GM19193 (cell line): Measurements from ENCODE around the gene TMED1.
A peak's percentile ranks its signal among the peaks of the same experiment; 100 is the strongest.

Experiments used
- POLR2A ChIP-seq: IDR thresholded peaks from 4 replicates; pipeline ENCODE4 v1.6.1; 2011; ENCODE audit not compliant: insufficient read depth, insufficient read length; ENCODE audit errors: extremely low read depth

Gene TMED1, protein sequence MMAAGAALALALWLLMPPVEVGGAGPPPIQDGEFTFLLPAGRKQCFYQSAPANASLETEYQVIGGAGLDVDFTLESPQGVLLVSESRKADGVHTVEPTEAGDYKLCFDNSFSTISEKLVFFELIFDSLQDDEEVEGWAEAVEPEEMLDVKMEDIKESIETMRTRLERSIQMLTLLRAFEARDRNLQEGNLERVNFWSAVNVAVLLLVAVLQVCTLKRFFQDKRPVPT

DNA sequence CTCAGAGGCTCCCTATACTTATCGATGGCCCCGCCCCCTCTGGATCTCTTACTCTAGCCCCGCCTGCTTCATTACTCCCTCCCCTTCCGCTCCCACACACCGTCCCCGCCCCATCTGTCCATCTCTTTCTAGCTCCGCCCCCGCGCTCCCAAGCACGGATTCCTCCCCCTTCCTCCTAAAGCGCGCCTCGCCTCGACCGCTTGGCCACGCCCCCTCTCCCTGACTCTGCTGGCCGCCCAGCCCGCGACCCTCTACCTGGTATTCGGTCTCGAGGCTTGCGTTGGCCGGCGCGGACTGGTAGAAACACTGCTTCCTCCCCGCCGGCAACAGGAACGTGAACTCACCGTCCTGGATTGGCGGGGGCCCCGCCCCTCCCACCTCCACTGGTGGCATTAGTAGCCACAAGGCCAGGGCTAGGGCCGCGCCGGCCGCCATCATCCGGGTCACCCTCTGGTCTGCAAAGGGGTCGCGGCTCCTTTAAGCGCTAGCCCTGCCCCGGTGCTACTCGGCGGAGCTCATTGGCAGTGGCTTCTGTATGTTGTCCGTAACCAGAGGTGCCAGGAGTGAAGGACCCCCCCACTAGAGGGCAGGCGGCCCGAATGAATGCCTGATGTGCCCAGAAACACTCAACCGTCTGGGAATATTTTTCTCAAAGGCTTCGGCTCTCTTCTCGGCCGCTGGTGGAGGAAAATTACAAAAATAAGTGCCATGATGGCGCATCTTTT is at the start of gene TMED1:
Gene TMED1 (minus strand): TSS at position 459 of the 725 bp plus-strand sequence. CDS start 21 bp downstream, at position 438.
- peak; percentile 64 for TF ChIP-seq POLR2A

DNA sequence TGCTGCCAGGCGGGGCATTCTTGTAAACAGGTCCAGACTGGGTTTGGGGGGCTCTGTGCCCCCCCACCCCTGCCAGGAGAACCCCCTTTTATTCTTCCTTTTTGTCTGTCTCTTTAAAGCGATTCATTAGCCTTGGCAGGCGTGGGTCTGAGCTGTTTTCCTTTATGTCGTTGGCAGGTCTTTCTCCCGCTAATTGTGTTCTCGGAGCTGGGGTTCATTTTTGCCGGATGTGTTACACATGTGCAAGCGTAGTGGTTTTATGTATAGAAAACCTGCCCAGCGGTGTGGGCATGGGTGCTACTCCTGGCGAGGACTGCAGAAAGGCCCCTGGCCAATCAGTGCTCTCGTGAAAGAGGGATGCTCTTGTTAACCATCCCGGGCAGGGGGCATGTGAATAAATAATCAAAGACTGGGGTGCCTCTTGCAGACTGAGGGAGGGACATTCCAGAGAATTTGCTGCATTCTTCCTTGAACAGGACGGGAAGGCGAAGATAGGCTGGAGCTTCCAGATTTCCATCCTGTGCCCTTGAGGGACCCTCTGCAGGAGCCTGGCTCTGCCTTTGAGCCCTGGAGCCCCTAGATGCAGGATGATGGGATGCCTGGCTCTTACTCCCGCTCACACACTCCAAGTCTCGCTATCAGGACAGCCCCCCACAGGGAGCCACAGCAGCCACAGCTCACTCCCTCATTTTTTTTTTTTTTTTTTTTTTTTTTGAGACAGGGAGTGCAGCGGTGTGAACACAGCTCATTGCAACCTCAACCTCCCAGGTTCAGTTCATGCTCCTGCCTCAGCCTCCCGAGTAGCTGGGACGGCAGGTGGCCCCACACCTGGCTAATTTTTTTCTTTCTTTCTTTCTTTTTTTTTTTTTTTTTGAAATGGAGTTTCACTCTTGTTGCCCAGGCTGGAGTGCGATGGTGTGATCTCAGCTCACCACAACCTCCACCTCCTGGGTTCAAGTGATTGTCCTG is 49.5 kb upstream of the TMED1 start:
- no peak for TF ChIP-seq POLR2A

- no peak for TF ChIP-seq POLR2A
Observed at GRCh38 chr19:10884274-10884673, 48.3 kb upstream of the TMED1 start.

GRCh38 chr19:10882108-10882457 is 46.1 kb upstream of the TMED1 start:
- no peak for TF ChIP-seq POLR2A

DNA sequence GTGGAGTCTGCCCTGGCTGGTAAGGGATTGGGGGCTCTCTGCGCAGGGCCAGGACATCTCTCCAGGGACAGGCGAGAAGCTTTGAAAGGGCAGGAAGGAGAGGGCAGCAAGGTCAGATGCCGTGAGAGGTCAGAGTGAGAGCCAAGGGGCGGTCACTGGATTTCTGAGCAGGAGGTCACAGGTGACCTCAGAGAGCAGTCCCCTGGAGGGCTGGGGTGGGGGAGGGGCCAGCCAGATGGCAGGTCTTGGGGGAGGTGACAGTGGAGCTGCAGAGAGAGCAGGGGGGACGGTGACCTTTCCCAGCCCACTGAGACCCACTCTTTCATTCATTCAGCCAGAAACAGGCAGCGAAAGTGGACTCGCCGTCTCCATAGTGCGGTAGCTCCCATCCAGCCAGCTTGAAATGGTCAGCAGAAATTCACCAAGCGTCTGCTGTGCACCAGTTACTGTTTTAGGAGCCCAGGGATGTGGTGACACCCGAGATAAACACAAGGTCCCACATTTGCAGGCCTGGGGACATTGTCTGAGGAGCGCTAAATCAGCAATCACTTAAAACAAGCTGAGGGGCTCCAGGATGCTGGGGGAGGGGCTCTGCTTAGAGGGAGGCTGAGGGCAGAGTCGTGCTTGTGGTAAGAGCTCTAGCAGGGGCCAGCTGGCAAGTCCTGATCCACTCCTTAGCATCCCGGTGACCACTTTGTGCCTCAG is 45.5 kb upstream of the TMED1 start:
- no peak for TF ChIP-seq POLR2A

DNA sequence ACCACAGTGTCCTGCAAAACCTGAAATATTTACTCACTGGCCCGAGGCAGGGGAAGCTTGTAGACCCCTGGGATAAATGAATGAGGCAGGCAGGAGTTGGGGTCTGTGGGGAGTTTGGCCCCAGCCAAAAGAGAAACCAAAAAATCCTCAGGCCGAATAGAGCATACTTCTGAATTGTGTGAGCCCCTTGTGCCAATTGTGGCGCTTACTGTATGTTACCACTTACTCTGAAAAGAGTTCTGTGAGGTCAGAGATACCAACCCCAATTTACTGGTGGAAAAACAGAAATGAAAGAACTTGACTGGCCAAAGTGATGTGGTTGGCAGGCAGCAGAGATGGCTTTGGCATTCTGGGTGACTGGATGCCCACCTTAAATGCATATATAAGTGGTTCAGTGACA is 42.2 kb upstream of the TMED1 start:
- no peak for TF ChIP-seq POLR2A

- TF ChIP-seq POLR2A: no peak
Observed at GRCh38 chr19:10876459-10877240, 40.6 kb upstream of the TMED1 start.

DNA sequence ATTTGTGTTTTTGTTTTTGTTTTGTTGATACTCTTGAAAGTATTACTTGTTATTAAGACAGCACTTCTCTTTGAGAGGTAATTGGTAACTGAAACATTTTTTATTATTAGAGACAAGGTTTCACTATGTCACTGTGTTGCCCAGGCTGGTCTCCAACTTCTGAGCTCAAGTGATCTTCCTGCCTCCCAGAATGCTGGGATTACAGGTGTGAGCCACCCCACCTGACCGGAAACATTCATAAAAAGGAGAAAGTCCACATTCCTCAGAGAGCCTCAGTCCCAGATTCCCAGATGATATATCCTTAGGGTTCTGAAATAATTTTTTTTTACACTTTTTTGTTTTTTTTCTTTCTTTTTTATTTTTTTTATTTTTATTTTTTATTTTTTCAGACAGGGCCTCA is 38.0 kb upstream of the TMED1 start:
- TF ChIP-seq POLR2A: no peak

GRCh38 chr19:10872546-10873107 is 36.6 kb upstream of the TMED1 start:
- no peak for TF ChIP-seq POLR2A

- peak; percentile 10 for TF ChIP-seq POLR2A
Observed at GRCh38 chr19:10871711-10872545, 35.9 kb upstream of the TMED1 start.

DNA sequence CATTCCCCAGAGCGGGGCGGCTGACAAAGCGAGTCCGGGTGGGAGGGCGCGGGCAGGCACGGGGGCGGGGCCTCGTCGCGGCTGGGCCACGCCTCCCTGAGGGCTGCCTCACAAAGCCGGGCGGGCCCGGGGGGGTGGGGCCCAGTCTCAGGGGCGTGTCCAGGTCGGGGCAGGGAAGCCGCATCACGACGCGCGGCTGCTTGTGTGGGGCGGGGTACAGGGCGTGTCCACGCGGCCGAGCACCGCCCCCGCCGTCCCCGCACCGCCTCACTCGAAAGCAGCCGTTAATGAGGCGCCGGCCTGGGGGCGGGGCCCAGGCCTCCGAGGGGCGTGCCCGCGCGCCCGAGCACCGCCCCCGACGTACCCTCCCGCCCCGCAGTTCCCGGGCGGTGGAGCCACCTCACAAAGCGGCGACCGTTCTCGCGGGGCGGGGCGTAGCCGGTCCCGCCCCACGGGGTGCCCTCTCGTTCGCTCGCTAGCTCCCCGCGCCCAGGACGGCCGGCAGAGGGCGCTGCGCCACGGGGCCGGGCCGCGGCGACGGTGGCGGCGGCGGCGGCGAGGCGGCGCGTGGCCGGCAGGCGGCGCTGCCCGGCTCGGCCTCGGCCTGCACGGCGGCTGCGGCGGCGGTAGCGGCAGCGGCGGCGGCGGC is 35.1 kb upstream of the TMED1 start, which contains the start of gene CARM1:
Gene CARM1 (plus strand): TSS at position 599 of the 649 bp plus-strand sequence. CDS start 150 bp downstream, outside the sequence.
- peak; percentile 1 for TF ChIP-seq POLR2A

DNA sequence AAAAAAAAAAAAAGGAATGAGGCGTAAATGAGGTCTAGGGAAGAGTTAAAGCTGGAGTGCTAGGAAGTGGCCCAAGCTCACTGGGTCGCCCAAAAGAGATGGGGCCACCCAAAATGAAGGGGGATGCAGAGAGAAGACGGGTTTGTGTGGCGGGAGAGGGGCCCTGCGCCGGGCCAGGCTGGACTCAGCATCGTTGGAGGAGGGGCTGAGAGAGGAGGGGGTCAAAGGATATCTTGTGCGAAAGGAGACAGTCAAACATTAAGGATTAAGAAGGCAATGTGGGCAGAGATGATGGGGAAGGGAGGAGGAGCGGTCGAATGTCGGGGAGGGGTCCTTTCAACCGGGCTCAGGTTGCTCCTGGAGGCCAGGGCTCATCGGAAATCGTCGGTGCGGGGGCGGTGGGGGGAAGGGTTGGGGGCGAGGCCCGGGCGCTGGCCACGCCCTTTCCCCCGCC is 34.5 kb upstream of the TMED1 start:
- TF ChIP-seq POLR2A: peak; percentile 47
